HG03095 (cell line): ENCODE data around the gene OTOG.

Experiments
- ATAC-seq: cut with Tn5 transposase; IDR thresholded peaks from one replicate; pipeline ENCODE4 v1.9.1; 2021; ENCODE audit warnings: moderate library complexity; ENCODE audit not compliant: unreplicated experiment

The OTOG gene

DNA sequence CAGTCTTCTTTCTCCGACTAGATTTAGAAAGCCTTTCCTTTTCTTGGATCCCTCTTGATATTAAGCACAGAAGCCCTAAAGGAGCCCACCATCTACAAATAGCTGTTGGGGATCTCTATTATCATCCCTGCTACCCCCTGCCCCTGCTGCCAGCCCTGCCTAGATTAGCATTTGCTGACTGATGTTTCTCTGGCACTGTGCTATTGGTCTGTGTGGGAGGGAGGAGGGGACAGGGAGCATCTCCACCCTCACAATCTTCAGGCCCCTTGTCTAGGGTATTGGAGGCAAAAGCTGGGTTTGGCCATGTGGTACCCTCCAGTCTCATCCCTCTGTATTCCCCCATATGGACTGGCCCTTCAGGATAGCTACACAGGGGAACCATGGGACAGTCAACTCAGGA lies 9.0 kb upstream of the OTOG start:
- no peak for ATAC-seq

DNA sequence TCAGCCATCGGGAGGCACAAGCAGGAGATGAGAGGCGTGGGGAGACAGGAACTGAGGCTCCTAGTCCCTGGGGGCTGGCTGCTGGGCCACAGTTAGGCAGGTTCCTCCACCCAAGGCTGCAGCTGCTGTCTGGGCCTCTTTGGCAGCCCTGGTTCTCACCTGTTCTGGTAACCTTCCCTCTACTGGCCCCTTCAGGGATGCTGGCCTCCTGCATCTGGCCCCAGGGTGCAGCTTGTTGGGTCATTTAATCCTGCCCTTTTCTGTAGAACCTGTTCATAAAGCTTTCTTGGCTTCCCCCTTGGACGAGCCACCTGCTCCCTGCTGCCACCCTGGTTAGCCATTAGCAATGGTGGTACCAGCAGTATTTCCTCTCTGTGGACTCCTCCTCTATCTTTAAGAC lies 8.3 kb upstream of the OTOG start:
- ATAC-seq, result no peak

DNA sequence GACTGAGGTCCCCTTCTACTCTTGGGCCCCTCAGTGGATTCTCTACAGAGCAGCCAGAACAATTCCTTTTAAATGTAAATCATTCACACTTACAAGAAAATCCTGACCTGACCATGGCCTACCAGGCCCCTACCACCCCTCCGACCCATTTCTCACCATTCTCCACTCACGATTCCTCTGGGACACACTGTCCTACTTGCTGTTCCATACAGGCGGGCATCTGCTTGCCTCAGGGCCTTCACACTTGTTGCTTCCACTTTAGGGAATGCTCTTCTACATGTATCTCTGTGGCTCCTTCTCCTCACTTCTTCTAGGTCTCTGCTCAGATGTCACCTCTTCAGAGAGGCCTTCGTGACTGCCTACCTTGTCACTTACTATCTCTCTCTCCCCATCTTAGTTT lies 6.3 kb upstream of the OTOG start:
- no peak for ATAC-seq

DNA sequence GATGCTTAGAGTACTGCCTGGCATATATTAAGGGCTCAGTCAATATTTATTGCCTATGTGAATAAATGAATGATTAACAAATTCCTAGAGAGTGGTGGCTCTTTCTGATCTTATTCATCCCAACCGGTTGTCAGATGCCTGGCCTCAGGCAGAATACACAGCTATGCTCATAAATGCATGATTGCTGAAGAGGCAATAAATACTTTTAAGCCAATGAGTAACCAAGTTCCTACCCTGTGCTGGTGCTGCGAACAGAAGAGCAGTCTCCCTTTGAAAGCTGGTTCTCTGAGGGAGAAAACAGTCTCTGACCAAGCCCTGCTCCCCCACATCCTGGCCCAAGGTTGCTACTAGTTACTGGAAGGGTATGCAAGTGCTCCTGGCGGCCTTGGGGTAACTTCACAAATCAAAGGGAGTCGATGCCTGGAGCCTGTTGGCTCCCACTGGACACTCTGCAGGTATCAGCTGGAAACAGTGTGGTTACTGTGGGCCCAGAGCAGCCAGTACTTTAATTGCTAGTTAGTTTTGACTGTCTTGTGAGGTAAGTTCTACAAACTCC lies 5.7 kb upstream of the OTOG start:
- no peak for ATAC-seq

DNA sequence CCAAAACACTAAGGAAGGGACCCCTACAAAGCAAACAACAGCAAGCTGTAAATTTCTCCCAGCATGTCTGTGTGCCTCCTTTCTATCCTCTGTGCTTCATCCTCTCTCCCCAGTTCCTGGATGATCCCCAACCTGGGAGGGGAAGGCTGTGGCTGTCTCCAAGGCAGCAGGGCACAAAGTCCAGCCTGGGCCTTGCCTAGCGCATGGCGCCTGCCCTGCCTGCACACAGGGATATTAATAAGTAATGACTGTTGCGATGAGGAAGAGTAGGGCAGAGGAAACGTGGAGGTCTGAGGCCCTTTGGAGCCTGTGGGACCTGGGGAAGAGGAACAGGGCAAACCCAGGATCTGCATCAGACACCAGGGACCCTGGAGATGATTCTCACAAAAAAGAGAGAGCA lies 4.8 kb upstream of the OTOG start:
- ATAC-seq, result no peak

DNA sequence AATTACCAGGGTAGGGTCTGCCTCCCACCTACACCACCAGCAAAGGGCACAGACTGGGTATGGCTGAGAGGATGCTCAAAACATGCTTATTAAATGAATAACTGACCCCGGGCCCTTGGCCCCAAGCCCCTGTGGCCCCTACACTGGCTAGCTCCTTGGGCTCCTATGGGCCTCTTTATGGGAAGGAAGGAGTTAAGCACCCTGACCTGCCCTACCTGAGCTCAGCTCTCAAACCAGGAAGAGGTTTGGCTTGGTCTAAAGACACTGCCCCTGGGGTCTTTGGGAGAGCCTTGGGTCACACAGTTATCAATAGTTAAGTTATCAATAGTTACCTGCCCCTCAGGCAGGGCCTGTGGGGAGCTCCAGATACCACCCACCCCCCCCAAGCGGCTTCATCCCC lies 4.0 kb upstream of the OTOG start:
- ATAC-seq, result no peak

DNA sequence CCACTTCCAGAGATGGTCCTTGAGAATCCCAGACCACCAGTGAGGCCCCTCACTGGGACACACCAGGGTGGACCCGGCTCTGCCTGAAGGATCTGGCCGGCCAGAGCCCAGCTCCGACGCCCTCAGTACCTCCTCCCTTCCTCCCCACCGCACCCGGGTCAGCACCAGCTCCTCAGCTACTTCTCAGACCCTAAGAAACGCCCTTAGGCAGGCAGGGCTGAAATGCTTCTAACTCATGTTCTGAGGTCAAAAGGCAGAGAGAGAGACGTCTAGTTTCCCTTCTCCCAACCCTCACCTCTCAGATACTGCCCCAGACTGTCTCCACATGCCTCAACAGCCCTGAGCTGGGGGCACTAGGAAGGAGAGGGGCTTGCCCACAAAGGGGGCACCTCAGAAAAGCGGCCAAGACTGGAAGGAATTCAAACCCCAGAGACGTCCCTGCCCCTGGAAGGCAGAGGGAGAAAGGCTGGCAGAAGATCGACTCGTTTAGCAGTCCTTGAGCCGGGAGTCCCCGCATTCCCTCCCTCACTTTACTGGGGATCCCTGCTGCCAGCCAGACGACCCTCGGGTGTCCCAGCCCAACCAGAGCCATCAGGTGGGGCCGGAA lies 3.4 kb upstream of the OTOG start:
- ATAC-seq, result no peak

DNA sequence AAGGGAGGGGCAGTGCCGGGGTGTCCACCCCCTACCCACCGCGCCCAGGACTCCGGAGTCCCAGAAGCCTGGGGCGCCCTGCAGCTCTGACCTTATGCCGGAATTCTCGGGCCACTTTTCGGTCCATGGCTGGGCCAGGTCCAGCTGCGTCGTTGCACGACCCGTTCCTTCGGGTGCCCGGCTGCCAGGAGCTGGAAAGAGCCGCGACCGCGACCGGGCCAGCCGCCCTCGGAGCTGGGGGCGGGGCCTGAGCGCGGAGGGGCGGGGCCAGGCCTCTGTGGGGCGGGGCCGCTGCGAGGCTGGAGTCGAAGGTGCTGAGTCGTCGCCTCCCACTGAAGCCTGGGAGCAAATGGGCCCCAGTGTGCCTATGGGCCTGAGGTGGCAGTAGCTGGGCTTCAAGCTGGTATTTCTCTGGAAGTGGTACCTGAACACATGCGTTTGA lies 2.9 kb upstream of the OTOG start, which contains the start of gene USH1C:
Gene USH1C, minus strand, starts transcription at position 236 of the 442 bp plus-strand sequence. Its CDS starts 109 bp downstream, at position 127.
- ATAC-seq, result no peak

DNA sequence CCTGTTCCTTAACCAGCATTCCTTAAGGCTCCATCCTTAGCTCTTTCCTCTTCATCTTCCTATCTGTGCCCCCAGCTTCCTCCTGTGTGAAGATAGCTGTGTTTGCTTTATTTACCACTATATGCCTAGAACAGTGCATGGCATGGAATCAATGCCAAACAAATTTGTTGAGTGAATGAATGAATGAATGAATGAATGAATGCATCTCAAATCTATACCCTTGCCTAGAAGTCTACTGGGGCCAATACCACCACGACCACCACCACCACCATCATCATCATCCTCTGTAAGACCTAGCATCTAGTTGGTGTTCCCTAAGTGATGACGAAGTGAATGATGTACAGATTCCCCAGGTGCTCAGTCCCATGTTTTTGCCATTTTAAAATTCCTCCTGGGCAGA lies 819 bp upstream of the OTOG start:
- no peak for ATAC-seq

DNA sequence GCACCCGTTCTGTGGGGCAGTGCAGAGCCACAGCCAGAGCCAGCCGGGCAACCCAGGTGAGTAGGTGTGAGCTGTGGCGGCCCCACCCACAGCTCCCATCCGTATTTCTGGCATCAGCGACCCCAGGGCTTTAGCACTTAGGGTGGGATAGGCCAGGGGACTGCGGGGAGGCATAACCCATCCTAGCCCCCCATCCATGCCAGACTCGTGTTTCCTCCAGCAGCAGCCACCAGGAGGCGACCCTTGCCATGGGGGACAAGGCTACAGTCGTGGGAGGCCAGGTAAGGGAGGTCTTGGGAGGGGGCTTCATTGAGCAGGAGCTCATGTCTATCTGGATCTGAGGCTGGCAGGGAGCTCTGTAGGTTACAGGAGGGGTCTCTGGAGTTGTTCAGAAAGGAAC lies 873 bp downstream of the OTOG start:
- ATAC-seq, result no peak

DNA sequence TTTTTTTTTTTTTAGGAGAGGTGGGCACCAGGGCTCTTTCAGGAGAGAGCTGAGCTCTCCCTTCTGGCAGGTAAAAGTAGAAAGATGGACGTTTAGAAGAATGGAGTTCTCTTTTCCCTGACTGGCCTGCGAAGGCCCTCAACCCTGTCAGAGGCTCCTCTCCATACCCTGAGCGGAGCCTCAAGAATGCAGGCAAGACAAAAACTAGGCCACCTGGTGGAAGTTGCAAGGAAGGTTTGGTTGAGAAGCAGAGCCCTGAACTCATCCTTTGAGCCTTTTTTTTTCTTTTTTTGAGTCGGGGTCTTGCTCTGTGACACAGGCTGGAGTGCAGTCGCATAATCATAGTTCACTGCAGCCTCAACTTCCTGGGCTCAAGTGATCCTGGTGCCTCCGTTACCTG lies 1.4 kb downstream of the OTOG start:
- ATAC-seq, result no peak

DNA sequence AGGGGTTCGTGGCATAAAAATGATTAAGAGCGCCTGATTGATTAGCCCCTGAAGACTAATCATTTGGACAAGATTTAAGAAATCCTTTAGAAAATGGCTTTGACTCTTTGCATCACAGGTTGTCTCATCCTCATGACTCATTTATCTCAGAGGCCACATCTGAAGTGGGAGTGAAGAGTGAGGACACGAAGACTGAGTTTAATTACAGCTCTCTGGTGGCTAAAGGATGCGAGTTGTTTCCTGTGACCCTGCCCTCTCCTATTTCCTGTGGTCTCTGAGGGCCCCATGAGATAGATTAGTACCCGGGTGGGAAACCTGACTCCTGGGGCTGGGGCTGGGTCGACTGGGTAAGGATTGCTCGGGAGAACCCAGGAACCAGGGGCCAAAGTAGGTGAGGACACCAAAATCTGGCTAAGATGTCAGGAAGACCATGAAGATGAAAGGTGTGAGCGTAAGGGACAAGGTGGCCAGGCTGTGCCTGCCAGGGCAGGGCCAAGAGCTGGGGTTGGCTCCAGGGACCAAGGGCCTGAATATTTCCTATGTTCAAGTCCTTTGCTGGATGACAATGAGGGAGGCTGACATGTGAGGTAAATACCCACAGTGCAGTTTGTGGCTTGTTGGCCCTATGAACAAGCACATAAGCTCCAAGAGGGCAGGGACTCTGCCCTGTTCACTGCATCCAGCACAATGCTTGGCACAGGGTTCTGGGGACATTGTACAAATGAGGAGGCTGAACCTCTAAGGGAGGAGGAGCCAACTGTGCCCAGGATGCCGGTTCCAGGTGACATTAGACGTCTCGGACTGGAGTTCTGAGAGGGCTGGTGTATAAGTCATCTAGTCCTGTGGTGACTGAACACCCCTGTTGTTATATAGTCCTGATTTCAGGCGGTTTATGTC lies 3.6 kb downstream of the OTOG start:
- no peak for ATAC-seq

DNA sequence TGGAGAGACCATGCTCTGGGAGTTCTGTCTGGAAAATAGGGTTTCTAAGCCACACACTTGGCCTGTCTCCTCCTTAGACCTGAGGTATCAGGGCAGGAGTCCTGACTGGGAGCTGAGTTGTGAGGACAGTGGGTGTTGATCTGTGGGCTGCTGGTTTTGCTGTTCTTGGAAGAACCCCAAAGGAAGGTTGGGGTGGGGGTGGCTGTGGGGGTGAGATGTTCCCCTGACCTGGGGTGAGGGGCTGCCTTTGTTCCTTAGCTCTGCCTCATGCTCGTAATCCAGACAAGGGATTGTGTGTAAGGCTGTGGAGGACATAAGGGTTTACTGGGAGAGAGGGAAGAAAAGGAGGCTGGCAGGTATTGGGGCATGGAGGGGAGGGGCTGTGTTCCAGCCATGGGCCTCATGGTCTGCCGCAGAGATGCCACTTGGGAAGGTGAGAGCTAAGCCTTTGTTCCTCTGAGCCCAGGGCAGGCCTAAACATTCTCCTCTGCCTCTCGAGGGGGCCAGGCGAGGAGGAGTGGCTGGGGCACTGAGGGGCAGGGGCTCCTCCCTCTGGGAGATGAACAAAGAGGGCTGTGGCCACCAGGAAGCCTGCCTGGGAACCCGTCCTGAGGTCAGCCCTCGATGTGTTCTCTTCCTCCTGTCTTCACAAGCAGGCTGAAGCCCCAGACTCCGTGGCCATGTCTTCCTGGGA lies 4.4 kb downstream of the OTOG start:
- no peak for ATAC-seq

DNA sequence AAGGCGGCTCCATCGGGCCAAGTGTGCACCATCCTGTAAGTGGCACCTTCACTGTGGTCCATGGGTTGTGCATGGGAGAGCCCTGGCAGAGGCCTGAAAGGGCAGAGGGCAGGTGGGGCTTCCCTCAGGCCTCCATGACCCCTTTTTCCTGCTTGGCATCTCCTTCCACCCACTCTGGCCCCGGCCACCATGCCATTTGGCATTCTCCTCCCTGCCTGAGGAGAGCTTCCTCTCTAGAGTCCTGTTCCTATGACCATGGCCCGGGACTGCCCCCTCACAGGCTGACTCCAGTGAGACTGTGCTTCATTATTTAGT lies 4.9 kb downstream of the OTOG start:
- no peak for ATAC-seq

DNA sequence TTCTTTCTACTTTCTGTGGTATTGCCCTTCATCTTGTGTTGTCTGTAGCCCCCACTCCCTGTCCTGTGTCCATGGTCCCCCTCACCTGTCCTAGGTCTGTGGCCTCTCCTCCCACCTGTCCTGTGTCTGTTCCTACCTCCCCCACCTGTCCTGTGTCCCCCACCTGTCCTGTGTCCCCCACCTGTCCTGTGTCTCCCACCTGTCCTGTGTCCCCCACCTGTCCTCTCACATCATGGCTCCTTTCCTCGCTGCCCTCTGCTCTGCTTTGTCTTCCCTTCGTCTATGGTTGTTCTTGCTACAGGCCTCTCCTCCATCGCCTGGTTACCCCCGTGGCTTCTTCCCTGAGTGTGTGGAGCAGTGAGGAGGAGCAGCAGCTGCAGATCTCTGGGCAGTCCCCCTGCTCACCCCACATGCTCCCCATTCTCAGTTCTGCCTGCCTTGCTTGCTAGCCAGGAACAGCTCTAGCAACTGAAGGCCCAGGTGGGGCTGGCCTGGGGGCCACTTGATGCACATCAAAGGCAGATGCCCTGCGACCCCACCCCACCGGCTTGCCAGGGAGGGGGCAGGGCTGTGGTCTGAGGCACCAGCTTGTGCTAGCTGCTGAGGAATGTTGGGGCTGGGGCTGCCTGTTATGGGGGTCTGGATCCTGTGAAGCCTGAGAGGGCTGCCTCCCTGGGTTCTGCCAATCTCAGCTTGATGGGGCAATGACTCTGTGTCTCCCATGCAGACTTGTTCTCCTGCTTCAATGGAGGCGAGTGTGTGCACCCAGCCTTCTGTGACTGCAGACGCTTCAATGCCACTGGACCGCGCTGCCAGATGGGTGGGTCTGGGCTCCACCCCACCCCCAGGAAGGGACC lies 5.6 kb downstream of the OTOG start:
- no peak for ATAC-seq

DNA sequence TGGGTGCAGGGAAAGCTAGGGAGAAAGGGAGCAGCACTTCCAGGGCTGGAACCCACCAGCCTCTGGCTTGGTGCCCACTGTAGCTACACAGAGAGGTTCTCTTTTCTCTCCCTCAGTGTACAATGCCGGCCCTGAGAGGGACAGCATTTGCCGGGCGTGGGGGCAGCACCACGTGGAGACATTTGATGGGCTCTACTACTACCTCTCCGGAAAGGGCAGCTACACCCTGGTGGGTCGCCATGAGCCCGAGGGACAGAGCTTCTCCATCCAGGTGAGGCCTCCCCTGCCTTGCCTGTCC lies 6.1 kb downstream of the OTOG start:
- ATAC-seq, result no peak

DNA sequence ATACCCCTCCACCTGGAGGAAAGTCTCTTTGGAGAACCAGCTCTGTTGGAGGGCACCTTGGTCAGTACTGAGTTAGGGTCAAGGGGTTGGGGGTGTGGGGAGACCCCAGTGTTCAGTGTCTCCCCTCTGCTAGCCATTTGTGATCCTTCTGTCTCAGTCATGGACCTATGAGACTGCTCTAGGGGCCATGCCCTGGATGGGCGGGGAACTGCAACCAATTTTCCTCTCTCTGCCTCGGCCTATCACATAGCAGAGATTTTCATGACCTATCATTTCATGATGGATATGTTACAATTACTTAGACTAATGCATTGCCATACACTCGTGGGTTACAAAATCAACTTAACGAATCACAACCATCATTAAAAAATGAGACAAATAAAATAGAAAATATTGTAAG lies 7.4 kb downstream of the OTOG start:
- no peak for ATAC-seq

DNA sequence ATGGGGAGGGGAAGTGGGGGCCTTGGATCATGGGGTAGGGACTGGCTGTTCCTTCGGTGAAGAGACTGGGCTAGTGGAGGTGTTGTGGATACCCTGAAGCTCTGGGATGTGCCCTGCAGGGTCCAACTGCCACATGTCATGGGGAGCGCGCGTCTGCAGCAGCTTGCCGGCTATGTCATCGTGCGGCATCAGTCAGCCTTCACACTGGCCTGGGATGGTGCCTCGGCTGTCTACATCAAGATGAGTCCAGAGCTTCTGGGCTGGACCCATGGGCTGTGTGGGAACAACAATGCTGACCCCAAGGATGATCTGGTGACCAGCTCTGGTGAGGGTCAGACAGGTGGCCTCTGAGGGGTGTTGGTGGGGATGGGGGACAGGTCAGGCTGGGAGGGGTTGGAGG lies 9.9 kb downstream of the OTOG start:
- no peak for ATAC-seq

DNA sequence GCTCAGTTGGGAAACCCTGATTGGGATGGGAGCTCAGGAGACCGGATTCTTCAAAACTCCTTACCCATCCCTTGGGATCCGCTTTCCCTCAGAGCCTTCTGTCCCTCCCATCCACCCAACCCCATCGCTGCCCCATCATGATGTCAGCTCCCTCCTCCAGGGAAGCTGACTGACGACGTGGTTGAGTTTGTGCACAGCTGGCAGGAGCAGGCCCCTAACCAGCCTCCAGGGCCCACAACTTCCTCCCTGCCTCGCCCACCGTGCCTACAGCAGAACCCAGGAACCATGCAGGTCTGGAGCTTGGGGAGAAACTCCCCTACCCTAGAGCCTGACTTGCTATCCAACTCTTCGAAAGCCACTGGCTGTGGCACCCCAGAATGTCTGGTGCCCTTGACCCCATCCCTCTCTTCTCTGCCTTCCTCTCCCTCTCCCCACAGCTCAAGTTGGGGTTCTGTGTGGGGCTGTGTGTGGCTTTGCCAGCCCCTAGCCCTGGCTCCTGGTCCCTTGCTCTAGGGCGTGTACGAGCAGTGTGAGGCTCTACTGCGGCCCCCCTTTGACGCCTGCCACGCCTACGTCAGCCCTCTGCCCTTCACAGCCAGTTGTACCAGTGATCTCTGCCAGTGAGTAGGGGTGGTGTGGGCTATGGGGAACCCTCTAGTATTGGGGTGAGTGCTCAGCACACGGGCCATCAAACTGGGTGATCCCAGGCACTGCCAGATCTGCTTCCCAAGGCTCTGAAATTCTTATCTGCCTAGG lies 11.1 kb downstream of the OTOG start:
- no peak for ATAC-seq

DNA sequence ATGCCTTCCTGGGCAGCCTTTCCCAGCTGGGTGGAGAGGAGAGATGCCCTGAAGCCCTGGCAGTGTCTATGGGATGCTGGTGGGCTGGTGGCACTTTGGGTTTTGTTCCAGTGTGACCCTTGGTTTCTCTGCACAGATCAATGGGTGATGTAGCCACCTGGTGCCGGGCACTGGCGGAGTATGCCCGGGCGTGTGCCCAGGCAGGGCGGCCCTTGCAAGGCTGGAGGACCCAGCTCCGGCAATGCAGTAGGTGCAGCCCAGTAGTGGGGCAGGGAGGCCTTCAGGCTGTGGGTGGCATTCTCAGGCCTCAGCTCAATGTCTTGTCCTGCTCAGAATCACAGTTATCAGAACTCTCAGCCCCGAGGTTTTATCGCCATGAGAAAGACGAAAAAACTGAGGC lies 11.9 kb downstream of the OTOG start:
- no peak for ATAC-seq
